Activated T-helper 2 cell treated with anti-CD3 and anti-CD28 coated beads, Interferon-gamma antibody, Interleukin-2, Interleukin-4, amounts not matched to agents 10 μg/mL and 5 μg/mL and 100 μg/mL, durations not matched to agents 14 hours and 24 hours and 36 hours (primary cell): ENCODE results near the gene SLC22A25. TPM values are rescaled to one million over a fixed set of nuclear protein-coding genes. Genes with fewer than 3 reads are reported as not detected.

Experiments used
- DNase-seq: peaks from one replicate; pipeline ENCODE4 v3.0.0; 2021; ENCODE audit warnings: low spot score
- H3K27ac Mint-ChIP-seq: one replicate; pipeline ENCODE4 v1.8.0; 2021; ENCODE audit warnings: mixed read lengths
- H3K27me3 Mint-ChIP-seq: one replicate; pipeline ENCODE4 v1.8.0; 2021; ENCODE audit warnings: low read depth, mixed read lengths
- H3K36me3 Mint-ChIP-seq: one replicate; pipeline ENCODE4 v1.8.0; 2021; ENCODE audit warnings: low read depth, mixed read lengths
- H3K4me1 Mint-ChIP-seq: one replicate; pipeline ENCODE4 v1.8.0; 2021; ENCODE audit warnings: low read depth, mixed read lengths
- H3K4me3 Mint-ChIP-seq: one replicate; pipeline ENCODE4 v1.8.0; 2021; ENCODE audit warnings: low read depth, mild to moderate bottlenecking, moderate library complexity, mixed read lengths
- H3K9me3 Mint-ChIP-seq: one replicate; pipeline ENCODE4 v1.8.0; 2021; ENCODE audit warnings: mixed read lengths
- intact Hi-C: fragments of 100-400 bp; cut with micrococcal nuclease; formaldehyde crosslinking; loops from one replicate; pipeline ENCODE4 v1.15.1; 2023
- total RNA-seq: library from RNA; stranded (reverse); gene quantifications from 2 replicates; pipeline ENCODE4 v1.2.3, GENCODE V29; 2022

The SLC22A25 gene
- total RNA-seq, 1 donor from 2014 or later = not detected

GRCh38 chr11:63212742-63213141 lies 30.7 kb downstream of the SLC22A25 start:
- H3K4me3 Mint-ChIP-seq = no peak overlapping the region
- no peaks in the 10 kb centered on the region for H3K4me1 Mint-ChIP-seq
- H3K27ac Mint-ChIP-seq = no peak overlapping the region
- no peaks in the 10 kb centered on the region for H3K27me3 Mint-ChIP-seq
- no peak for DNase-seq
- intact Hi-C loops = loop anchor here (1.0 to 10.0 kb wide), 2 partner anchors 177 to 308 kb away; no protein-coding TSS in a partner anchor
- no peaks in the 10 kb centered on the region for H3K36me3 Mint-ChIP-seq
- no peaks in the 10 kb centered on the region for H3K9me3 Mint-ChIP-seq

GRCh38 chr11:63210111-63210510 lies 33.3 kb downstream of the SLC22A25 start:
- DNase-seq = no peak
- H3K27ac Mint-ChIP-seq = no peak overlapping the region
- peaks cover 5% of the 10 kb centered on the region for H3K27me3 Mint-ChIP-seq
- intact Hi-C loops = loop anchor here (10.0 kb wide), 1 partner anchor 305 kb away; no protein-coding TSS in a partner anchor
- H3K4me1 Mint-ChIP-seq = no peaks in the 10 kb centered on the region
- no peaks in the 10 kb centered on the region for H3K36me3 Mint-ChIP-seq
- no peak overlapping the region for H3K4me3 Mint-ChIP-seq
- no peaks in the 10 kb centered on the region for H3K9me3 Mint-ChIP-seq

Other genes starting within 250 kb of the SLC22A25 start
- gene SLC22A8, start 227.8 kb downstream of the SLC22A25 start, total RNA-seq = not detected in 2 replicates
- not detected in 2 replicates for gene SLC22A24, start 99.4 kb downstream of the SLC22A25 start, total RNA-seq
- gene SLC22A9, start 126.2 kb upstream of the SLC22A25 start, total RNA-seq = not detected in 2 replicates
- gene PLAAT5, start 247.6 kb upstream of the SLC22A25 start, total RNA-seq = 0.64 and 0.80 TPM in 2 replicates